NCI-H1105 treated with DMSO at 0.1 percent for 48 hours (cell line): ENCODE data around the gene ANGEL2.
A peak's percentile ranks its signal among the peaks of the same experiment; 100 is the strongest.
"Not testable (repeated sequence)": the region's sequence is repeated elsewhere in the genome, so short reads cannot be mapped to it uniquely, and the experiment has no call there.

Source experiments
- DNase-seq: peaks from one replicate; lab custom pipeline; 2025; lab: John Stamatoyannopoulos, UW

ANGEL2 gene

GRCh38 chr1:212975111-212975918 lies 40.4 kb downstream of the ANGEL2 start:
- DNase-seq = no peak

- DNase-seq = no peak
Observed at GRCh38 chr1:212974711-212975110, 41.0 kb downstream of the ANGEL2 start.

- no peak for DNase-seq
Observed at GRCh38 chr1:212973899-212974298, 41.8 kb downstream of the ANGEL2 start.

GRCh38 chr1:212973426-212973825 lies 42.2 kb downstream of the ANGEL2 start:
- no peak for DNase-seq

GRCh38 chr1:212971312-212971711 lies 44.4 kb downstream of the ANGEL2 start:
- DNase-seq = no peak

GRCh38 chr1:212970085-212970484 lies 45.6 kb downstream of the ANGEL2 start:
- no peak for DNase-seq

GRCh38 chr1:212968368-212968863 lies 47.3 kb downstream of the ANGEL2 start:
- no peak for DNase-seq

- no peak for DNase-seq
Observed at GRCh38 chr1:212967801-212968200, 47.9 kb downstream of the ANGEL2 start.

- DNase-seq = no peak
Observed at GRCh38 chr1:212966616-212967015, 49.1 kb downstream of the ANGEL2 start.

- DNase-seq = not testable (repeated sequence)
Observed at GRCh38 chr1:212964993-212965392, 50.7 kb downstream of the ANGEL2 start.

- DNase-seq = no peak
Observed at GRCh38 chr1:212964102-212964501, 51.6 kb downstream of the ANGEL2 start.

GRCh38 chr1:212962509-212962908 lies 53.2 kb downstream of the ANGEL2 start:
- DNase-seq = peak; percentile 72

- DNase-seq = no peak
Observed at GRCh38 chr1:212960932-212961331, 54.7 kb downstream of the ANGEL2 start.

- DNase-seq = no peak
Observed at GRCh38 chr1:212959266-212960220, 56.1 kb downstream of the ANGEL2 start.

GRCh38 chr1:212958175-212958574 lies 57.5 kb downstream of the ANGEL2 start:
- no peak for DNase-seq

GRCh38 chr1:212957546-212957945 lies 58.1 kb downstream of the ANGEL2 start:
- DNase-seq = no peak

- no peak for DNase-seq
Observed at GRCh38 chr1:212955961-212956620, 59.6 kb downstream of the ANGEL2 start.

- DNase-seq = no peak
Observed at GRCh38 chr1:212955098-212955497, 60.6 kb downstream of the ANGEL2 start.

GRCh38 chr1:212954514-212954913 lies 61.2 kb downstream of the ANGEL2 start:
- DNase-seq = no peak

- no peak for DNase-seq
Observed at GRCh38 chr1:212953321-212953720, 62.3 kb downstream of the ANGEL2 start.

- no peak for DNase-seq
Observed at GRCh38 chr1:212952641-212952976, 63.1 kb downstream of the ANGEL2 start.

GRCh38 chr1:212951947-212952640 lies 63.6 kb downstream of the ANGEL2 start:
- DNase-seq = no peak
